K562 (cell line): ENCODE results near the gene UBE2D3. TPM values are rescaled to one million over a fixed set of nuclear protein-coding genes. Genes with fewer than 3 reads are reported as not detected.

Source experiments
- ATAC-seq: fragments of 200-7000 bp; cut with Tn5 transposase; 3 replicates; pipeline ENCODE4 v1.9.1; 2020; ENCODE audit warnings: moderate library complexity
- BruUV-seq: library from RNA; stranded (reverse); fragments of 400-500 nt; replicated peaks from 2 replicates; lab custom pipeline; 2021; lab: Mats Ljungman, UMichigan
- CTCF ChIA-PET: fragments of 300-600 bp; formaldehyde crosslinking; extraction: SDS; loops from one replicate; lab custom pipeline; 2021; ENCODE audit warnings: low intra/inter-chr PET ratio; lab: Yijun Ruan, JAX
- POLR2A ChIA-PET: fragments of 300-600, 350-650 bp; sonication (Branson Sonifier 250); formaldehyde crosslinking; extraction: SDS; loops from one replicate; lab custom pipeline; 2021; ENCODE audit warnings: antibody characterized with exemption, inconsistent platforms; lab: Yijun Ruan, JAX
- DNase-seq, 4 experiments: peaks; one replicate each; pipeline versions ENCODE4 v3.0.0 to v3.0.0-alpha.2; 2011 to 2018; ENCODE audit warnings: low spot score in 3 of 4, mixed read lengths in 3 of 4; ENCODE audit errors: extremely low read depth in 1 of 4
- FAIRE-seq: peaks from 2 replicates; lab custom pipeline; 2011; peaks lifted over from hg19 to GRCh38; lab: Jason Lieb, UNC
- H2AFZ ChIP-seq: 2 replicates; pipeline ENCODE4 v1.6.0; 2011; ENCODE audit warnings: low read depth, low read length, control low read depth, inconsistent platforms
- H3K27ac ChIP-seq: fragments of 200-600 bp; 3 replicates; pipeline ENCODE4 v1.8.0; 2011; ENCODE audit warnings: low read depth, mild to moderate bottlenecking, control low read depth, inconsistent platforms, low read length, moderate library complexity, mixed read lengths; ENCODE audit errors: extremely low read depth
- H3K27me3 ChIP-seq, 2 experiments: fragments of 300-600 bp in 1 of 2; 2 replicates in 1 of 2; 3 replicates in 1 of 2; pipeline versions ENCODE4 v1.6.0 to v1.8.0; 2011; ENCODE audit warnings: inconsistent platforms in 2 of 2, low read length in 2 of 2, mild to moderate bottlenecking in 1 of 2, mixed read lengths in 1 of 2, moderate library complexity in 1 of 2; ENCODE audit not compliant: control insufficient read depth in 2 of 2, insufficient read depth in 2 of 2
- H3K36me3 ChIP-seq: fragments of 300-600 bp; 3 replicates; pipeline ENCODE4 v1.8.0; 2011; ENCODE audit warnings: mild to moderate bottlenecking, low read length, inconsistent platforms; ENCODE audit not compliant: control insufficient read depth, insufficient read depth
- H3K4me1 ChIP-seq, 2 experiments: fragments of 200-600 bp in 1 of 2; replicated peaks in 1 of 2; 2 replicates in 1 of 2; 3 replicates in 1 of 2; pipeline versions ENCODE4 v1.5.1 to v1.8.0; 2011; ENCODE audit warnings: inconsistent platforms in 2 of 2, low read length in 2 of 2, mild to moderate bottlenecking in 1 of 2, mixed read lengths in 1 of 2, moderate library complexity in 1 of 2; ENCODE audit not compliant: control insufficient read depth in 2 of 2, insufficient read depth in 2 of 2
- H3K4me2 ChIP-seq: 2 replicates; pipeline ENCODE4 v1.6.1; 2011; ENCODE audit warnings: low read length, control low read depth, inconsistent platforms, mixed read lengths; ENCODE audit not compliant: insufficient read depth
- H3K4me3 ChIP-seq: fragments of 200-600 bp; sonication (generic), shearing (Covaris generic); 2 replicates; pipeline ENCODE4 v1.5.1; 2016; ENCODE audit warnings: control low read depth, inconsistent platforms
- H3K79me2 ChIP-seq: fragments of 200-600 bp; 3 replicates; pipeline ENCODE4 v1.8.0; 2011; ENCODE audit warnings: low read length, inconsistent platforms; ENCODE audit not compliant: control insufficient read depth, insufficient read depth
- H3K9ac ChIP-seq, 2 experiments: 2 replicates each; pipeline versions ENCODE4 v1.6.0 to v1.6.1; 2011; ENCODE audit warnings: low read depth in 2 of 2, low read length in 2 of 2, control low read depth in 1 of 2, inconsistent platforms in 1 of 2, mild to moderate bottlenecking in 1 of 2, mixed read lengths in 1 of 2; ENCODE audit not compliant: insufficient read depth in 1 of 2
- H3K9me1 ChIP-seq: one replicate; pipeline ENCODE4 v1.6.0; 2011; ENCODE audit warnings: inconsistent platforms, mild to moderate bottlenecking, low read length, moderate library complexity; ENCODE audit not compliant: control insufficient read depth, insufficient read depth
- H3K9me3 ChIP-seq: replicated peaks from 2 replicates; pipeline ENCODE4 v1.5.1; 2011; ENCODE audit warnings: low read depth, low read length, inconsistent platforms; ENCODE audit not compliant: control insufficient read depth, insufficient read depth
- H4K20me1 ChIP-seq: replicated peaks from 2 replicates; pipeline ENCODE4 v1.6.1; 2011; ENCODE audit warnings: low read length, inconsistent platforms, mixed read lengths; ENCODE audit not compliant: control insufficient read depth, insufficient read depth
- BRF2 ChIP-seq: IDR thresholded peaks from 3 replicates; pipeline ENCODE4 v1.6.1; 2011; ENCODE audit warnings: borderline replicate concordance, mild to moderate bottlenecking; ENCODE audit not compliant: insufficient read length, insufficient read depth
- CBX2 ChIP-seq: fragments of 200-600 bp; sonication (generic); IDR thresholded peaks from one replicate; pipeline ENCODE4 v1.6.1; 2012; ENCODE audit warnings: mild to moderate bottlenecking, low read length, inconsistent platforms; ENCODE audit not compliant: insufficient read depth, poor library complexity, severe bottlenecking
- HMGXB4 ChIP-seq: sonication (generic); formaldehyde crosslinking; IDR thresholded peaks from 2 replicates; pipeline ENCODE4 v1.8.1; 2023; ENCODE audit warnings: mild to moderate bottlenecking, missing genetic modification reagents
- NR2C2 ChIP-seq, 2 experiments: fragments of 200-800 bp in 1 of 2; sonication (Bioruptor generic) in 1 of 2; sonication (generic) in 1 of 2; formaldehyde crosslinking in 1 of 2; IDR thresholded peaks; 2 replicates each; pipeline versions ENCODE4 v1.6.1 to v1.8.0; 2016 to 2022; ENCODE audit warnings: mild to moderate bottlenecking in 1 of 2, missing compliant biosample characterization in 1 of 2, missing genetic modification characterization in 1 of 2, missing genetic modification reagents in 1 of 2
- ZC3H4 ChIP-seq: sonication (generic); formaldehyde crosslinking; IDR thresholded peaks from 2 replicates; pipeline ENCODE4 v1.9.0; 2021; ENCODE audit warnings: missing genetic modification reagents, borderline replicate concordance
- WGBS: fragments of 100-300 bp; shearing (Covaris generic); methylation state at CpG from one replicate; pipeline ENCODE4 v1.1.6; 2016; ENCODE audit warnings: low coverage, mixed read lengths; ENCODE audit not compliant: insufficient coverage; ENCODE audit errors: missing lambda C conversion rate; 5-methylcytosine and 5-hydroxymethylcytosine counted together
- in situ Hi-C: fragments of 300-500 bp; cut with MboI; formaldehyde crosslinking; loops from 4 replicates; pipeline ENCODE4 v1.15.0; 2018; ENCODE audit warnings: inconsistent platforms, mixed read lengths
- intact Hi-C: fragments of 100-400 bp; cut with micrococcal nuclease; formaldehyde crosslinking; loops from 2 replicates; pipeline ENCODE4 v1.14.2; 2022
- polyA plus RNA-seq, 8 experiments: library from polyadenylated mRNA; depleted of rRNA in 4 of 8; stranded (reverse) in 5 of 8; unstranded in 3 of 8; fragments of >200 nt; fragmentation: Nextera tagmentation in 2 of 8; fragmentation: Illumina TruSeq in 1 of 8; extraction: Ambion mirVana in 2 of 8; extraction: Trizol in 1 of 8; gene quantifications; 2 replicates each; pipeline versions ENCODE4 v1.2.1 to v1.2.3, GENCODE V29; 2011 to 2014; ENCODE audit warnings: inconsistent platforms in 1 of 8, missing spikeins in 1 of 8
- total RNA-seq, 7 experiments: library from RNA; depleted of rRNA in 6 of 7; stranded (reverse); fragments of >200 nt in 6 of 7; fragmentation: Illumina TruSeq in 2 of 7; extraction: Trizol in 2 of 7; gene quantifications; 2 replicates each; pipeline versions ENCODE4 v1.2.1 to v1.2.3, GENCODE V29; 2011 to 2021; ENCODE audit warnings: low replicate concordance in 1 of 7

UBE2D3 gene
- total and polyA plus RNA-seq, 9 of the 15 experiments (the other 6 are each of a cell fraction or from before 2014, with no cell fraction given) = 191 to 618 (median 292) TPM

- ATAC-seq = no peak
- TF ChIP-seq ZC3H4 = no peak
- no peak for TF ChIP-seq BRF2
- TF ChIP-seq CBX2 = no peak
- TF ChIP-seq NR2C2 (CRISPR knock-in tag; IDR thresholded peaks at IDR 0.05) = no peak
- TF ChIP-seq NR2C2 (tag; IDR thresholded peaks at IDR 0.05) = no peak
- TF ChIP-seq HMGXB4 (CRISPR knock-in tag) = no peak
- in situ Hi-C loops (no loop called here), intact Hi-C loops (no loop called here)
- no peak overlapping the region for H3K4me2 ChIP-seq
- H3K9me3 ChIP-seq = no peaks in the 10 kb centered on the region
- POLR2A ChIA-PET = no interaction called here
- no peak overlapping the region for H3K4me3 ChIP-seq
- H3K79me2 ChIP-seq = no peaks in the 10 kb centered on the region
- no TSS peak for BruUV-seq
- H3K4me1 ChIP-seq = peaks cover 7% of the 10 kb centered on the region in 2 experiments; a peak in 2 of 5 replicates
- no peaks in the 10 kb centered on the region for H3K36me3 ChIP-seq
- no peak overlapping the region for H3K27ac ChIP-seq
- no peaks in the 10 kb centered on the region for H3K27me3 ChIP-seq
- WGBS = 18% methylated on average over 2 of the region's 2 CpGs
- no peak for DNase-seq
- CTCF ChIA-PET = no interaction called here
- no peak for FAIRE-seq
- H3K9me1 ChIP-seq = no peaks in the 10 kb centered on the region
- H3K9ac ChIP-seq = no peak overlapping the region
- H4K20me1 ChIP-seq = no peaks in the 10 kb centered on the region
- H2AFZ ChIP-seq = no peak overlapping the region
Observed at GRCh38 chr4:102774254-102774653, 53.1 kb downstream of the UBE2D3 start.
